NCI-H526 (cell line): Measurements from ENCODE around the gene PTPRG.
"Not testable (repeated sequence)": the region's sequence is repeated elsewhere in the genome, so short reads cannot be mapped to it uniquely, and the experiment has no call there.

Experiments
- DNase-seq, 2 experiments: peaks; one replicate each; lab custom pipeline; 2025; lab: John Stamatoyannopoulos, UW

PTPRG gene

DNA sequence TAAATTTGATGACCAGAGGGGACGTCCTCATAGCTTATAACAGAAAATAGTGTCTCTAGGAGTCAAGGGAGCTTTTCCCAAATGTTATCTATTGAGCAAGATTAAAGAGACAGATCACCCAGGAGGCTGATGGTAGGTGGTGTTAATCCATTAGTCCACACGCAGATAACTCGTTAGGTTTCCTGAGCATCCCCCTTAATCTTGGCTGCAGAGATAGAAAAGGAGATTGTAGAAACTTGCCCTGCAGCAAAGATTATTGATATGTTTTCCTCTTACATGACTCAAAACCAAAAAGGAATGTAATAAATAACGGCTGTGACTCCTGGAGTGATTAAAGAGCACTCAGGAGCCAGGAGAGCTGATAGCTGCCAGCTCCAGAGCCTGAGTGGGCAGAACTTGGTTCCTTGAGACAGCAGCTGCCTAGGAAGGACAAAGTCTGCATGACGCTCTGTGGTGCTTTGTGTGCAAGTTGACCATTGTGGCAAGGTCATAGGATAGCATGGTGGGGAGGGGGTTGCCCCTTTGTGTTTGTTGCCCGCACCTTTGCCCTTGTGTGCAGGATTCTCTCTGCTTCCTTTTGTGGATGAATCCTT, 234.8 kb downstream of the PTPRG start:
- DNase-seq: no peak

DNA sequence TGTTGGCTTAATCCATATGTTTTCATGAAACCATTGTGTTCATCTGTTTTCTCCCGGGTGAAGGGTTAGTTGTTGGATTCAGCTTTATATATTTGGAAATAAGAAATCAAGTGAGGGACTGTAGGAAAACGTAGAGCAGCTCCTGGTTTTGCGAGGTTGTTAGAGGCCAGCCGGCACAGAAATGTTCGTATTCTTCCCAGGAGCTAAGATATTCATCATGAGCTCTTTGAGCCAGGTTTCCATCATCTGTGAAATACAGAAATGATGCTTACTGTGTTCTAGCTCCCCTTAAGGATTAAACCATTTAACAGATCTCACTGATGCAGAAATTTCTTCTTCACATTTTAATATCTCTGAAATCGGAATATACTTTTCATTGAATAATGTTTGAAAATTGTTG, 235.5 kb downstream of the PTPRG start:
- no peak for DNase-seq

DNA sequence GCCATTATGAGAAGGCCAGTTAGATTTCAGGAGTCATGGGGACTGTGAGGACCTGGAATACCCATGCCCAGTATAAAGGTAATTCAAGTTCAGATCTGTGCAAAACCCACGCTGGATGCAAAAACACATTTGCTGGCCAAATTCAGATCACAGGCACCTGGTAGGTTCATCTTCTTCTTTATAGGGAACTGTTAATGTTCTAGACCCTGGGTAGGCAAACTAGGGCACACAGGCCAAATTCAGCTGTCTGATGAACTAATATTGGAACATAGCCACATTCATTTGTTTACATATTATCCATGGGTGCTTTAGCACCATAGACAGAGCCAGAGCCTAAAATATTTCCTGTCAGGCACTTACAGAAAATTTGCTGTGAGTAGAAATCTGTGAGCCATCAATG, 241.4 kb downstream of the PTPRG start:
- no peak for DNase-seq

DNA sequence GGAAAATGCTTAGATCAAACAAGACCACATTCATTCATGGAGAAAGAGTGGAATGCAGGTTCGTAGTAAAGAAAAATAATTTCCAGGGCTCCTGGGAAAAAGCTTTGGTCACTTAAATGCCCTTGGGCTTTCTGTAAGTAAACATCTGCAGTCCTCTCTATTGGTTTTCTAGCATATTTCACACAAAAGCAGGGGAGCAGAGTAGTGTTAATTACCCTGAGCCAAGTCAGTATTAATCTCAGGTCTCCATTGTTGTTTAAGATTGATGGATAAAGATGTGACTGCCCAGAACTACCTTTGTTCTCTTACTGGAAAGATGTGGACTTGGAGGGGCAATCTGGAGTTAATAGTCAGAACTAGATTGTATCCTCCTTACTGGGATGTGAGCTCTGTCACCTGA, 242.6 kb downstream of the PTPRG start:
- no peak for DNase-seq

DNA sequence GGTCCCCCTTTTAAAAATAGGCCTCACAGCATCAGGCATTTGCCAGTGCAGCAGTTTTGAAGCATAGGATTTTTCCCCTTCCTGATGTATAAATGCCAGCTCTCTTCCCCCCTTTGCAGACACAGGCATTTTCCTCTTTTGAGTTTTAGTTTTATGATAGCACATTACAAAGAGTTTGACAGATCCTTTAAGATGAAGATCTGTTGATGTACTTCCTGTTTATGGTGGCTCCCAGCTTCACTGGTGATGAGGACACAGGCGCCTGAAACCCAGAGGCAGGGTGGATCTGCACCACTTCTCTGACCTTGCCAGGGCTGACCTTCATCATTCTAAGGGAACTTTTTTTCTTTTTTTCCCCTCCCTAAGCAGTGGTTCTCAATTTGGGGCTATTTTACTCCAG, 243.4 kb downstream of the PTPRG start:
- DNase-seq: no peak

DNA sequence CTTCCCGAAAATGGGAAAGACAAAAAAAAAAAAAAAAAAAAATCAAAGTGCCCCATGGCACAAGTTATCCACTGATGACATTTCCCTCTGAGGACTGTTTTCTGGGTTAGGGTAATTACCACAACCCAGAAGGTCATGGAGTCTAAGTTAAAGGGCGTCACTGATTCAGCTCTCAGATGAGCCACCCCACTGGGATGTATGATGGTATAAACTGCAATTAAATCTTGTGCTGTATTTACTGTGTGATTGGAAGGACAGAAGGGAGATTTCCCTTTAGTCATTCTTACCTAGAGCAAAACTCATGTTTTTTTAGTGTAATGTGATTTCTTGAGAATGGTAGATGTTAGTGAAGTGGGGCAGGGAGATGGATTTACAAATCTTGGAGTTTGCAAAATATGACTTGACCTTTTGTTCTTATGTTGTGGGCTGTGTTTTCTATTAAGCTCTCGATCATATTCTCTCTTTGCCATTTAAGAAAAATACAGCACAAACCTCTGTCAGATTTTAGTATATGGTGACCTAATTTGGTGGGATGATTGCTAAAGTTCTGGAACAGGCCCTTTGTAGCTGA, 244.2 kb downstream of the PTPRG start:
- DNase-seq: no peak

DNA sequence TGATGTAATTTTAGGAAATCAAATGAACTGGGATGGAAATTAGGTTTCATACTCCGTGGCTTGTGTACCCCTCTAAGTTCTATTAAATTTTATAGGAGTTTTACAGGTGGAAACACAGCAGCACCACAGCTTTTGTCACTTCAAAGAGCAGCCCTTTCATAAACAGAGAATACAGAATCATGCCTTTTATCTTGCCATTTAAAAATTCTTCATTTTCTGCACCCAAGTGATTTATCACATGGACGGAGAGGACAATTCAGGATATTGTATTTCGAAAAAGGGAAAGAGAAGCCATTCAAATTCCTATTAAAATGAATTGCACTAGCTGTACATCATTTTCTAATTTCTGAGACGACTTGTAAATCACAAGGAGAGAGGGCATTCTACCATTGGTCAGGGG, 245.4 kb downstream of the PTPRG start:
- no peak for DNase-seq

DNA sequence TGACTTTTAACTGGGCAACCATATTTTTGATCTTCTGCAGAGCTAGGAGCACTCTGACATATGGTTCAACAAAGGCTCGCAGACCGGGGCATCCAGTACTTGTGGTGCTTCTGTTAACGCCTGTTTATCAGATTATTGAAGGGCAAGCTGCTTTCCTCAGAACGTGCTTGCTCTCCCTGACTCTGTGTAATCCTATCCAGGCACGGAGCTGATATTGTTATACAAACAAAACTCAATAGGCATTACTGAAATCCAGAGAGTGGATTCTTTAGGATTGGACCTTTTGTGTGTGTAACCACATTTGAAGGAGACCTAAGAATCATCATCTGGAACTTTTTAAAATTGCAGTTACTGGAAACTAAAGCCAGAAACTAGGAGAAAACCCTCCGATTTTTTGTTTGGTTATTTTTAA, 246.5 kb downstream of the PTPRG start:
- DNase-seq: peak; percentile 29 to 57

DNA sequence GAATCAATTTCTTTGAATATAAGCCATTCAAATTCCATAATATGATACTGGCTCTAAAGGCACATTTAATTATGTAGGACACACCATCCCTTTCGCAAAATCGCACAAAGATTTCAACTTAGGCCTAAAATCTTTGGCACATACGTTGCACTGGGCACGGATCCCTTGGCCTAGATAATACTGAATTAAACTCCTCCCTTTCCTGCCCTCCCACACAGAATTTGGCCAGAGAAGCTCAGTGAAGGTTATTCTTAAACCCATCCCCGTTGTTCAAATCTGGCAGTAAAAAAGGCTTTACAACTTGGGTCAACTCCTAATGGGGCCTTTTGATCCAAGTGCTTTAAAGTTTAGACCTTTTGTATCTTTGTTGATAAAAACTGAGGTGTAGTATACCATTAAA, 247.2 kb downstream of the PTPRG start:
- DNase-seq: no peak

DNA sequence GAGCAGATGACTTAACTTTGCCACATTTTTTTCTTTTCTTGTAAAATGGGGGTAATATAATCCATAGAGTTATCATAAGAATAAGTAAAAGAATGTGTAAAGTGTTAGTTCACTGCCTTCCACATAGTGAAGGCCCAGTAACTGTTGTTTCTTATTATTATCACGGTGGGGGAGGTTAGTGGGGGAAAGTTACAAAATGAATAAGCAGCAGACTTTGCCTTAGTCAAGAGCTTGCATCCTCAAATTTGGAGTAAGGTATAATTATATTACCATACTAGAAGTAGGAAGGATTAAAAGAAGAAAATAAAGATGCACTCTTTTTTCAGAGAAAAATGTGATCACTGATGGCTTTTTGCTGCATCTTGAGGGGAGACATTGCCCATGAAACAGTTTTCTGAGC, 247.6 kb downstream of the PTPRG start:
- DNase-seq: no peak

DNA sequence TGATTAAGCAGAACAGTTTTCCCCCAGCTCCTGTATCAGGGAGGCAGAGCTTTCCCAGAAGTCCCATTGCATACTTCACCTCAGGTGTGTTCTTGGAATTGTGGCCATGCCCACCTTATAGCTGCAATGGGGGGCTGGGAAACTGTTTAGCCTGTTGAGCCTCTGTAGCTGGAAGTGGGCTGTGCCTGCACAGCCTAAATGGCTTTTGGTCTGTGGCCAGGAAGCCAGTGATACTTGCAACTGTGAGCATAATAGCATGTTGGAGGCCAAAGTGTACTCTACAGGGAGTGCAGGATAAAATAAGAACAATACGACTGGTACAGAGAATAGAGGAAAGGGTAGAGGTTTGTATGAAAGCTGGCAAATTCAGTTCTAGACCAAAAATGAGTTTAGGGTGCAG, 248.5 kb downstream of the PTPRG start:
- DNase-seq: no peak

DNA sequence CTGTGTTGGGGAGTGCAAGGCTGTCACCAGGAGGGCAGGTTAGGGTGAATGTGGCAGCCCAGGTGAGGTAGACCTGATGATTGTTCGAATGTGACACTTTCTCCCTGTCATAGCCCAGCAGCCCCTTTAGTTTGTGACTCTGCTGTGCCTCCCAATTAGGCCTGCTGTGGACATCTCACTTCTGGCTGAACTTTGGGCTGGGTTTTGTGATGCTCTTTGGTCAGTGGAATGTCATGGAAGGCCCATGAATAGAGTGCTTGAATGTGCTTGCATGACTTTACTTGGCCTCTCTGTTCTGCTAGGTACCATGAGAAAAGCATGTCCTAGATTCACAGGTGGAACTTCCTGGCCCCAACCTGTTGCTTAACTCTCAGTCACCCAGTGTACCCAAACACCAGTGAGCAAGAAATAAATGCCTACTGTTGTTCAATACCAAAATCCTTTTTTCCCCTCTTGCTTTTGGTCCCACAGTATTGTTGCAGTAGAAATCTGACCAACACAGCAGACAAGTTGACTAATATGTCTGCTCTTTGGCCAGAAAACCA, 249.7 kb downstream of the PTPRG start:
- DNase-seq: no peak

DNA sequence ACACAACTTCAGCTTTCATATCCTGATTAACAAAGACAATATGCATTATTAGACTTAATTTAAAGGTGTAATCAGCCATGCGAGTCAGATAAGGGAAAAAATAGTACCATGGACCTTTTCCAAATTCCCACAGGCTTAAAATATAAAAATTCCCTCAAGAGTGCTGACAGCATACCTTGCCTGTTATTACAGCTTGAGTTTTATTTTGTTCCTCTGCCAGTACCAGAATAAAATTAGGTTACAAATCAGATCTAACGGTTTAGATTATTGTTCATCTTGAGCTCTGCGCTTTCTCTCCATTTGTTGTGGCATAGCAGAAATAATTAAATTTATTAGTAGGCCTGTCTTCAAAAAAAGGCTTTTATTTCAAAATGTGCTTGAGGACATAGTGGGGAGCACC, 250.3 kb downstream of the PTPRG start:
- DNase-seq: no peak

DNA sequence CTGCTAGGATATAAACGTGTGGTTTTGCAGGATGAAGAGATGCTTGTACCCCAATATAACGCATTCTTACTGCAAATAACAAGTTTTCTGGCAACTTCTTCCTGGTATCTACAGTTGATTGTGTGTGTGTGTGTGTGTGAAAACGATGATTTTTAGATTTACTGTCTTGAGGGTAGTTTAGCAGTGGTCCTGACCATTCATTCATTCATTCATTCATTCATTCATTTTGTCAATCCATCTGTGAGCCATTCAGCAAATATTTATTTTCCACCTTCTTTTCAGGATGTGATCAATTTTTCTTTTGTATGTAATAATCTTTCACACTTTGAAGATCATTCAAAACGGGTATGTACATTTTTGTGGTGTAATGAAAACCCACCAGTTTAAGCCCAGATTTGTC, 250.7 kb downstream of the PTPRG start:
- DNase-seq: no peak

DNA sequence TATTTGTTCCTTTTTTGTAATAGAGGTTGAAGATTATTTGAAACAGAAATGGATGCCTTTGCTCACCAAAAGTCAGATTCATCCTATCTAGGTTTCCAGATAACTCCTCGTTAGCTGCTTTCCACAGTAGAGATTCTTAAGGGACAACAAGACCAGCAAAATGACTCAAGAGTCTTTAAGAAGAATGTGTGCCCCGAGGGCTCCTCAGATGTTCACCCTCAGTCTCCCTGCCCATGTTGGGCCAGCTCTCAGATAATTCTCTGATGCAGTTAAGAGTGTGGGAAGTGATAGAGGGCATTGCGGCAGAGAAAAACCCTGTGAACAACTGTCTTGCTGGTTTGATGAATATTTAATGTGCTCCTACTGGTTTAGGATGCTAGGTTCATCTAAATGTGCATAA, 251.1 kb downstream of the PTPRG start:
- DNase-seq: no peak

DNA sequence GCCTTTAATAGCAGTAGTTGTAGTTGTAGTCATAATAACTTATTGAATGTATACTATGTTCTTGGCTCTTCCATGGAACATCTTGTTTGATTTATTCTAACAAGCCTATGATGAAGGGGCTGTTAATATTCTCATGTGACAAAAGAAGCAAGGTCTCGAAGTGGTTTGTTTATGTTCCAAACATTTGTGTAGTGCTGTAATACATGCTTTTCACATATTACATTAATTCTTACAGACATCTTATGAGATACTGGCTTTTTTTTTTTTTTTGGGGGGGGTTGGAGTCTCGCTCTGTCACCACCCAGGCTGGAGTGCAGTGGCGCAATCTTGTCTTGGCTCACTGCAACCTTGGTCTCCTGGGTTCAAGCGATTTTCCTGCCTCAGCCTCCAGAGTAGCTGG, 252.3 kb downstream of the PTPRG start:
- no peak for DNase-seq

DNA sequence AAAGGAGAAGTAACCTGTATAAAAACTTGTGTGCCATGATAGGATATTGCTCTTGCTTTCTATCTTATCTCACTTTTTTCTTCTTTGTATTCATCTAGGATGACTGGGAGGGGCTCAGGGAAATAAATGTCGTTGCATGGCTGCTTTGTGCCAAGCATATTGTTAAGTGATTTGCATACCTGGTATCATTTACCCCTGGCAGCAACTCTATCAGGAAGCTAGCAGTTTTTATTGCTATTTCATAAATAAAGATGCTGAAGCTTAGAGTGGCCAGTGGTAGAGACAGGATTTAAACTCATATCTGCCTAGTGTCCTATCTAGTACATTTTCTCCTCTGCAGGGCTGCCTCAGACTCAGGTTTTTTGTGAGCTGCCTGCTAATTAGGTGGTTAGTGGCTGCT, 253.3 kb downstream of the PTPRG start:
- peak; percentile 88 to 90 for DNase-seq

DNA sequence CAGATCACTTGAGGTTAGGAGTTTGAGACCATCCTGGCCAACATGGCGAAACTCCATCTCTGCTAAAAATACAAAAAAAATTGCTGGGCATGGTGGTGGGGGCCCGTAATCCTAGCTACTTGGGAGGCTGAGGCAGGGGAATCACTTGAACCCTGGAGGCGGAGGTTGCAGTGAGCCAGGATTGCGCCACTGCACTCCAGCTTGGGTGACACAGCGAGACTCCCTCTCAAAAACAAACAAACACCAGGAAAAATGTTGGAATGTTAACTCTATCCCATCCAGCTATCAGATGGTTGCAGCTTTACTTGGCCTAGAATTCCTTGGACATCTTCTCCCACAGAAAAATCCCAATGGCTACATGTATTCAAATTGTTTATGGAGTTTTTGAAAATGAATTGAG, 254.9 kb downstream of the PTPRG start:
- not testable (repeated sequence) for DNase-seq

DNA sequence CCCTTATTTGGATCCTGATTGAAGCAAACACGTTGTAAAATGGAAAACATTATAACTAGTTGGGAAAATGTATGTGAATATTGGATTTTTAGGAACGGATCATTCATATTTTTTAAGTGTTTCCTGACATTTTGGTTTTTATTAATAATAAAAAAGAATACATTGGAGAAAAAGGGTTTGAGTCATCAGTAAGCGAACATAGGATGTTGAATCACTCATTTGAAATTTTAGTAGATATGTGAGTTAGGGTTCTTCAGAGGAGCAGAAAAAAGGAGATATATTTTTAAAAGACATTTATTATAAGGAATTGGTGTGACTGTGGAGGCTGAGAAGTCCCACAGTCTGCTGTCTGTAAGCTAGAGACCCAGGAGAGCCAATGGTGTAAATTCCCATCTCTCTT, 258.5 kb downstream of the PTPRG start:
- no peak for DNase-seq

DNA sequence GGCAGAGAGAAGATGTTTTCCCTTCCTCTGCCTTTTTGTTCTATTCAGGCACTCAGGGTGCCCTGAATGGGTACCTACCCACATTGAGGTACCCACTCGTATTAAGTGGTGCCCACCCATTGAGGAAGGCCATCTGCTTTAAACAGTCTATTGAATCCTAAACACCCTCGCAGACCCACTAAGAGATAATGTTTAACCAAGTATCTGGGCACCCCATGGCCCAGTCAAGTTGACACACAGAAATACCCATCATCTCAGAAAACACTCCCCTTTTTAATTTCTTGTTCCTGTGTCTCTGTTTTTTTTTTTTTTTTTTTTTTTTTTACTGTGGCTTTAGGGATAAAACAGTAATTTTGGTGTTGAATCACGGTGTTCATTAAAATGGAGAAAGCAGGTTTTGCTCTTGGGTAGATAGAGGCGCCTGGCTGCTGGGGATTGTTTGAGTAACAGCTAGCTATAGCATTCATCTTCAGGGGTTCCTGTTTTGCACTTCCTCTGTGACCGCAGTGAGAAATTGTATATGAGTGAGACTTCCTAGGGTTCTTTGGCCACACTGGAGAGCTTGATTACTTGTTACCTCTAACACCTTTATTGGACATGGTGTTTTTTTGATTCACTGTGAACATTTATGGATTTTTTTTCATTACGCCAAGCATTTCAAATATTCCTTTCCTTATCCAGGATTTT, 259.1 kb downstream of the PTPRG start:
- DNase-seq: no peak

DNA sequence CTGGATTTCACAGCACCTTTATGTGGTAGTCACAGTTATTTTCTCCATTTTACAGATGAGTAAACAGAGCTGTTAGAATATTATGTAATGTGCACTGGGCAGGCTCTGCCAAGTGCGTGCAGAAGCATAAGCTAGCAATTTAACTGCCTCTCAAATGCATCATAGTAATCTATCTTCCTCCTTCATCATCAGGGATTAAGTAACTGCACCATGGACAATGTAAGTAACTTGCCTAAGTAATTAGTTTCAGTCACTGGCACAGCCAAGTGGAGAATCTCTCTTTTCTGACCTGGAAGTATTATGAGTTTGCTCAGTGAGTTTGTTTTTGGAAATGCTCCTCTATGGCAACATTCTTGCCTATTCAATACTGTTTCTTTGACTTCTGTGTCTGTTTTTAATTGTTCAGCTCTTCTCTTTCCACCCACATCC, 260.5 kb downstream of the PTPRG start:
- DNase-seq: no peak

DNA sequence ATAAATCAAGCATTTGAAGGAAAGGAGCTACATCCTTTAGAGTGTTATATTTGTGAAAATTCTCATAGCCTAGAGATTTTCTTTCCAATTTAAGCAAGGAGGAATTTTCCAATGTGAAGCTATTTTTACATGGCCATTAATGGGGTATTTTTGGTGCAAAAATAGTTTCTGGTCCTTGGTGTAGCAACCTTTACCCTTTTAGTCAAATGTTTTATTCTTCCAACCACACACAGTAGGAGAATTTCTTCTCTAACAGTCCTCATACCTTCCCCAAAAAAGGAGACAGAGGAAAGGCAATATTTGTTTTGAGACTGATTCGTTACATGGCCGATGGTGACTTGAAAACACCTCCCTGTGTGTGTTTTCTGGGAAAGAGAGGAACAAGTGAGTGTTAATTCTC, 261.2 kb downstream of the PTPRG start:
- no peak for DNase-seq

DNA sequence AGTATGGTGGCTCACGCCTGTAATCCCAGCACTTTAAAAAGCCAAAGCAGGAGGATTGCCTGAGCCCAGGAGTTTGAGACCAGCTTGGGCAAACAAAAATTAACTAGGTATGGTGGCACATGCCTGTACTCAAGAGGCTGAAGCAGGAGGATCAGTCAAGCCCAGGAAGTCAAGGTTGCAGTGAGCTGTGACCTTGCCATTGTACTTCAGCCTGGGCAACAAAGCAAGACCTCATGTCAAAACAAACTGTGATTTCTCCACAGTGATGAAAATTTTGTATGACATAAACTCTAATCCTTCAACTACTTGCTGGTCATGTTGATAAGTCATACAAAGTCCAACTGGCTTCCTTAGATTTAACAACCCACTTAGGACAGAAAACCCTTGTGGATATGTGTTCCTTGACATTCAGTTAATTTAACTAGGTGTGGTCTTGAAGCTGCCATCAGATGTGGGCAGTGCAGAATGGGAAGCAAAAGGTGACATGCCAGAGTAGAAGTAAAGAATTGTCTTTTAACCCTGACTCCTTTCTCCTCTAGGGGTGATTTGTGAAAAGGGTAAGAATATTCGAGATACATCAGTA, 263.3 kb downstream of the PTPRG start:
- DNase-seq: no peak
